Activated CD4-positive, alpha-beta T cell treated with anti-CD3 and anti-CD28 coated beads, Interleukin-2, amount 50 U/mL, for 48 hours (primary cell): ENCODE results near the gene FAM240A.
"Not testable (repeated sequence)": the region's sequence is repeated elsewhere in the genome, so short reads cannot be mapped to it uniquely, and the experiment has no call there.

Source experiments
- DNase-seq, 2 experiments: peaks; one replicate each; pipeline ENCODE4 v3.0.0-alpha.2; 2020

The FAM240A gene

GRCh38 chr3:46587268-46587667, 25.1 kb upstream of the FAM240A start:
- not testable (repeated sequence) for DNase-seq

- no peak for DNase-seq
Measured at GRCh38 chr3:46593274-46593862, 19.0 kb upstream of the FAM240A start.

GRCh38 chr3:46593979-46594378, 18.3 kb upstream of the FAM240A start:
- no peak for DNase-seq

- no peak for DNase-seq
Measured at GRCh38 chr3:46594723-46595122, 17.6 kb upstream of the FAM240A start.

- no peak for DNase-seq
Measured at GRCh38 chr3:46595819-46596314, 16.5 kb upstream of the FAM240A start.

- DNase-seq: no peak
Measured at GRCh38 chr3:46599590-46599989, 12.7 kb upstream of the FAM240A start.

- DNase-seq: no peak
Measured at GRCh38 chr3:46603446-46604046, 8.8 kb upstream of the FAM240A start.

- no peak for DNase-seq
Measured at GRCh38 chr3:46604127-46604526, 8.2 kb upstream of the FAM240A start.

- no peak for DNase-seq
Measured at GRCh38 chr3:46607603-46608028, 4.7 kb upstream of the FAM240A start.

GRCh38 chr3:46609212-46609721, 3.1 kb upstream of the FAM240A start:
- DNase-seq: no peak

- no peak for DNase-seq
Measured at GRCh38 chr3:46609944-46610722, 2.2 kb upstream of the FAM240A start.

GRCh38 chr3:46613313-46614005, 1.1 kb downstream of the FAM240A start:
- no peak for DNase-seq

GRCh38 chr3:46614431-46614830, 2.1 kb downstream of the FAM240A start:
- no peak for DNase-seq

- DNase-seq: no peak
Measured at GRCh38 chr3:46615050-46615775, 2.9 kb downstream of the FAM240A start.

- no peak for DNase-seq
Measured at GRCh38 chr3:46615976-46616375, 3.7 kb downstream of the FAM240A start.

GRCh38 chr3:46617941-46618340, 5.6 kb downstream of the FAM240A start:
- no peak for DNase-seq

GRCh38 chr3:46619845-46620778, 7.8 kb downstream of the FAM240A start:
- DNase-seq: no peak

- DNase-seq: no peak
Measured at GRCh38 chr3:46624533-46624932, 12.2 kb downstream of the FAM240A start.

GRCh38 chr3:46624975-46625490, 12.7 kb downstream of the FAM240A start:
- no peak for DNase-seq

- DNase-seq: no peak
Measured at GRCh38 chr3:46626039-46626438, 13.7 kb downstream of the FAM240A start.

GRCh38 chr3:46627078-46627477, 14.8 kb downstream of the FAM240A start:
- no peak for DNase-seq
